Tibial nerve (tissue), 3 donors: ENCODE data around the gene ENTPD1.

ENCODE experiments used
- POLR2A ChIP-seq, 2 donors: fragments of 450-650 bp; IDR thresholded peaks; one replicate each; pipeline ENCODE4 v1.6.1; 2017; ENCODE audit warnings: antibody characterized with exemption in 2 of 2, mild to moderate bottlenecking in 2 of 2, moderate library complexity in 2 of 2
- TF ChIP-seq, protein P1 (sequence below), 5 experiments: fragments of 200-600 bp in 3 of 5; fragments of 450-650 bp in 2 of 5; sonication (generic) in 3 of 5; IDR thresholded peaks; one replicate each; pipeline ENCODE4 v1.5.1; 2016 to 2019; ENCODE audit warnings: antibody characterized with exemption in 5 of 5, mild to moderate bottlenecking in 3 of 5, moderate library complexity in 2 of 5

DNA sequence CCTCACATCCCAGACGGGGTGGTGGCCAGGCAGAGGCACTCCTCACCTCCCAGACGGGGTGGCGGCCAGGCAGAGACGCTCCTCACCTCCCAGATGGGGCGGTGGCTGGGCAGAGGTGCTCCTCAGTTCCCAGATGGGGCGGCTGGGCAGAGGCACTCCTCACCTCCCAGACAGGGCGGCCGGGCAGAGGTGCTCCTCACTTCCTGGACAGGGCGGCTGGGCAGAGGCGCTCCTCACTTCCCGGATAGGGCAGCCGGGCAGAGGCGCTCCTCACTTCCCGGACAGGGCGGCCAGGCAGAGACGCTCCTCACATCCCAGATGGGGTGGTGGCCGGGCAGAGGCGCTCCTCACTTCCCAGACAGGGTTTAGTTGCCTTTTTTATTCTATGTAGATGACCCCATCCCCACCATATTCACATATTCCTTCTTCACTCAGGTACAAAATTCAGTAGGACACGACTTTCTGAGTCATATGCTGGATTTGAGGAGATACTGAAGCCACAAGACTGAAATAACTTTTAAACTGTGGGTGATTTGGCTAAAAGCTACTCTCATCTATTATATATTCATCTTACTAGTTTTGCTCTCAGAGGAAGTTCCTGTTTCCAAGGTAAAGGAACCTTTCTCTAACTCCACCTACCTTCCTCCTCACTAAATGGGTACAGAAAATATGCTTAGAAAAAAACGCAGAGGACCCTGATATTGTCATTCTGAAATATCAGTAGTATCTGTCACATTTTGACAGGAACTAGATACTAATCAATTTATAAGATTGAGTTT is 54.4 kb downstream of the ENTPD1 start:
- no peak for TF ChIP-seq POLR2A (IDR thresholded peaks at IDR 0.05)
- TF ChIP-seq, protein P1, sequence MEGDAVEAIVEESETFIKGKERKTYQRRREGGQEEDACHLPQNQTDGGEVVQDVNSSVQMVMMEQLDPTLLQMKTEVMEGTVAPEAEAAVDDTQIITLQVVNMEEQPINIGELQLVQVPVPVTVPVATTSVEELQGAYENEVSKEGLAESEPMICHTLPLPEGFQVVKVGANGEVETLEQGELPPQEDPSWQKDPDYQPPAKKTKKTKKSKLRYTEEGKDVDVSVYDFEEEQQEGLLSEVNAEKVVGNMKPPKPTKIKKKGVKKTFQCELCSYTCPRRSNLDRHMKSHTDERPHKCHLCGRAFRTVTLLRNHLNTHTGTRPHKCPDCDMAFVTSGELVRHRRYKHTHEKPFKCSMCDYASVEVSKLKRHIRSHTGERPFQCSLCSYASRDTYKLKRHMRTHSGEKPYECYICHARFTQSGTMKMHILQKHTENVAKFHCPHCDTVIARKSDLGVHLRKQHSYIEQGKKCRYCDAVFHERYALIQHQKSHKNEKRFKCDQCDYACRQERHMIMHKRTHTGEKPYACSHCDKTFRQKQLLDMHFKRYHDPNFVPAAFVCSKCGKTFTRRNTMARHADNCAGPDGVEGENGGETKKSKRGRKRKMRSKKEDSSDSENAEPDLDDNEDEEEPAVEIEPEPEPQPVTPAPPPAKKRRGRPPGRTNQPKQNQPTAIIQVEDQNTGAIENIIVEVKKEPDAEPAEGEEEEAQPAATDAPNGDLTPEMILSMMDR (IDR thresholded peaks at IDR 0.05): no peak
